ENCODE results near the gene AFAP1L2. TPM values are rescaled to one million over a fixed set of nuclear protein-coding genes. Genes with fewer than 3 reads are reported as not detected.

Gene AFAP1L2
- total RNA-seq, 1 donor from 2014 or later: 22.8 TPM

GRCh38 chr10:114387784-114388183 lies 16.5 kb downstream of the AFAP1L2 start:
- no peak for ATAC-seq

- no peak for ATAC-seq
These were observed 17.9 kb downstream of the AFAP1L2 start for GRCh38 chr10:114386452-114386851.

- no peak for ATAC-seq
These were observed 18.7 kb downstream of the AFAP1L2 start for GRCh38 chr10:114385557-114385956.

- no peak for ATAC-seq
These were observed 19.7 kb downstream of the AFAP1L2 start for GRCh38 chr10:114384601-114385000.

GRCh38 chr10:114384181-114384580 lies 20.1 kb downstream of the AFAP1L2 start:
- no peak for ATAC-seq

- ATAC-seq: no peak
These were observed 23.5 kb downstream of the AFAP1L2 start for GRCh38 chr10:114380797-114381196.

GRCh38 chr10:114380060-114380459 lies 24.2 kb downstream of the AFAP1L2 start:
- no peak for ATAC-seq

GRCh38 chr10:114379631-114380041 lies 24.7 kb downstream of the AFAP1L2 start:
- no peak for ATAC-seq

- no peak for ATAC-seq
These were observed 27.8 kb downstream of the AFAP1L2 start for GRCh38 chr10:114376523-114376922.

- no peak for ATAC-seq
These were observed 29.3 kb downstream of the AFAP1L2 start for GRCh38 chr10:114375047-114375446.

- ATAC-seq: no peak
These were observed 30.1 kb downstream of the AFAP1L2 start for GRCh38 chr10:114374053-114374791.

- ATAC-seq: no peak
These were observed 30.7 kb downstream of the AFAP1L2 start for GRCh38 chr10:114373631-114374030.

- ATAC-seq: no peak
These were observed 31.3 kb downstream of the AFAP1L2 start for GRCh38 chr10:114372995-114373394.

GRCh38 chr10:114372179-114372578 lies 32.1 kb downstream of the AFAP1L2 start:
- no peak for ATAC-seq

- ATAC-seq: no peak
These were observed 33.3 kb downstream of the AFAP1L2 start for GRCh38 chr10:114370966-114371365.

- ATAC-seq: no peak
These were observed 34.1 kb downstream of the AFAP1L2 start for GRCh38 chr10:114370199-114370598.

GRCh38 chr10:114368057-114368391 lies 36.3 kb downstream of the AFAP1L2 start:
- no peak for ATAC-seq

- no peak for ATAC-seq
These were observed 36.8 kb downstream of the AFAP1L2 start for GRCh38 chr10:114367351-114368056.

GRCh38 chr10:114364726-114365125 lies 39.6 kb downstream of the AFAP1L2 start:
- no peak for ATAC-seq

- no peak for ATAC-seq
These were observed 40.4 kb downstream of the AFAP1L2 start for GRCh38 chr10:114363745-114364454.

- ATAC-seq: peak; percentile 25
These were observed 41.4 kb downstream of the AFAP1L2 start for GRCh38 chr10:114362826-114363355.

- ATAC-seq: no peak
These were observed 44.4 kb downstream of the AFAP1L2 start for GRCh38 chr10:114359953-114360345.
